Epithelial cell of proximal tubule (primary cell): ENCODE results near the gene TMEM52. TPM values are rescaled to one million over a fixed set of nuclear protein-coding genes. Genes with fewer than 3 reads are reported as not detected.

Experiments
- DNase-seq: peaks from one replicate; pipeline ENCODE4 v3.0.0-alpha.2; 2011; ENCODE audit warnings: low read depth
- H3K4me3 ChIP-seq: 2 replicates; pipeline ENCODE4 v1.5.1; 2011; ENCODE audit warnings: low read depth, mild to moderate bottlenecking, low read length
- CTCF ChIP-seq: conservative IDR thresholded peaks from 2 replicates; pipeline ENCODE4 v1.5.1; 2012; ENCODE audit warnings: low read depth, mild to moderate bottlenecking, low read length
- total RNA-seq: library from RNA; depleted of rRNA; stranded (reverse); fragments of >200 nt; gene quantifications from 2 replicates; pipeline ENCODE4 v1.2.3, GENCODE V29; 2015

TMEM52 gene
- total RNA-seq, 1 donor from 2014 or later: 0.75 TPM

- TF ChIP-seq CTCF: no peak
- no peak overlapping the region for H3K4me3 ChIP-seq
- no peak for DNase-seq
Observed at GRCh38 chr1:1898246-1898933, 20.7 kb downstream of the TMEM52 start.

DNA sequence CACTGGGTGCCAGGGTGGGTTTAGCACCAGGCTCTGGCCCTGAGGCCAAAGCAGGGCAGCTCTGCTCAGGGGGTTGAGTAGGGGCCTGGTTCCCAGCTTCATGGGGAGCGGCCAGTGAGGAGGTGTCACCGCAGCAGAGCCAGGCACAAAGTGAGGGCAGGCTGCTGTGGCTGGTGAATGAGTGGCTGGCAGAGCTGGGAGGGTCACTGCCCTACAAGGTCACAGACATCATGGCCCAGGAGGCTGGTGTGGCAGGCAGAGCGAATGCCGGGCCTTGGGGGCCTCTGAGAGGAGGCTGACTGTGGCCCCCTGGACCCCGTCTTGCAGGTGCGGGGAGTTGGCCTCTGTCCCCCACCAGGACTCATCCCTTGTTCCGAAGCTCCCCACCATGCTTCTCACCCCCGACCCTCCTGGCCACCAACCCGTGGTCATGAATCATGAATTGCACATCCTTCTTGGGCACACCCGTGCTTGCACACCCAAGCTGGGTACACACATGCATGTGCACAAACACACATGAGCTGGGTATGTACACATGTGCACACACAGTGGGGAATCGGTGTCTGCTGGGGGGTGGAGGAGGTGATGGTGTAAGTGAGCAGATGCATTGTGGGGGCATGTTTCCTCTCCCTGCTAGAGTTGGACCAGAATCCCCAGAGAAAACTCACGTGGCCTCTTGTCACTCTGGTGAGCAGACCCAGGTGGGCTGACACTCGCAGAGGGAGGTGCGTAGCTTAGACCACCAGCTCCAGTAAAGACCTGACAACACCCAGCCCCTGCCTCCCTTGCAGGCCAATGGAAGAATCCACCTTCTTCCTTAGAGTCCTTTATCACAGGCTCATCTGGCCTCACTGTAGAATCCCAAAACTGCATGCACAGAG lies 23.4 kb downstream of the TMEM52 start:
- TF ChIP-seq CTCF: no peak
- no peak for DNase-seq
- no peak overlapping the region for H3K4me3 ChIP-seq

- no peak for TF ChIP-seq CTCF
- no peak overlapping the region for H3K4me3 ChIP-seq
- DNase-seq: no peak
Observed at GRCh38 chr1:1895060-1895418, 24.0 kb downstream of the TMEM52 start.

- DNase-seq: no peak
- H3K4me3 ChIP-seq: peak overlapping the region; percentile 14
- no peak for TF ChIP-seq CTCF
Observed at GRCh38 chr1:1894354-1895059, 24.6 kb downstream of the TMEM52 start.

GRCh38 chr1:1893997-1894353 lies 25.1 kb downstream of the TMEM52 start:
- no peak for TF ChIP-seq CTCF
- H3K4me3 ChIP-seq: no peak overlapping the region
- no peak for DNase-seq

GRCh38 chr1:1893291-1893985 lies 25.6 kb downstream of the TMEM52 start:
- no peak overlapping the region for H3K4me3 ChIP-seq
- DNase-seq: no peak
- no peak for TF ChIP-seq CTCF
